Measurements from ENCODE around the gene CKAP5.

- TF ChIP-seq CTCF (IDR thresholded peaks at IDR 0.05), result no peak
- TF ChIP-seq POLR2A (IDR thresholded peaks at IDR 0.05), result no peak
These were observed 104.2 kb downstream of the CKAP5 start for GRCh38 chr11:46741600-46742484.

Data from lower leg skin (tissue), 3 donors.